Large intestine (tissue), 3 donors: ENCODE results near the gene DDB1. TPM values are rescaled to one million over a fixed set of nuclear protein-coding genes. Genes with fewer than 3 reads are reported as not detected.

Source experiments
- DNase-seq, 2 donors: peaks; one replicate each; pipeline versions ENCODE4 v3.0.0 to v3.0.0-alpha.2; 2013
- H3K27ac ChIP-seq: one replicate; pipeline ENCODE4 v1.5.1; 2013; ENCODE audit warnings: low read length
- H3K27me3 ChIP-seq: 2 replicates; pipeline ENCODE4 v1.6.1; 2013; ENCODE audit warnings: low read length; ENCODE audit not compliant: control insufficient read depth, insufficient read depth
- H3K36me3 ChIP-seq: 2 replicates; pipeline ENCODE4 v1.6.1; 2013; ENCODE audit warnings: low read length; ENCODE audit not compliant: control insufficient read depth, insufficient read depth
- H3K4me1 ChIP-seq: one replicate; pipeline ENCODE4 v1.6.1; 2013; ENCODE audit warnings: low read length; ENCODE audit not compliant: control insufficient read depth, insufficient read depth
- H3K4me3 ChIP-seq: one replicate; pipeline ENCODE4 v1.5.1; 2013; ENCODE audit warnings: low read length
- H3K9me3 ChIP-seq: one replicate; pipeline ENCODE4 v1.6.1; 2013; ENCODE audit warnings: mild to moderate bottlenecking, low read depth, low read length, moderate library complexity; ENCODE audit not compliant: control insufficient read depth
- WGBS: methylation state at CpG from one replicate; pipeline ENCODE4 v1.1.5; 2013; ENCODE audit warnings: low lambda C conversion rate; ENCODE audit not compliant: insufficient coverage; 5-methylcytosine and 5-hydroxymethylcytosine counted together
- polyA plus RNA-seq: library from polyadenylated mRNA; unstranded; fragments of 120-200 nt; gene quantifications from one replicate; pipeline ENCODE4 v1.2.1, GENCODE V29; 2013

DDB1 gene
- polyA plus RNA-seq, 1 donor: 157 TPM

GRCh38 chr11:61368646-61369045, 35.7 kb upstream of the DDB1 start:
- no peaks in the 10 kb centered on the region for H3K9me3 ChIP-seq
- 95% methylated on average over 3 of the region's 7 CpGs for WGBS
- H3K36me3 ChIP-seq: peaks cover 62% of the 10 kb centered on the region

GRCh38 chr11:61367406-61367805, 34.5 kb upstream of the DDB1 start:
- H3K36me3 ChIP-seq: peaks cover 62% of the 10 kb centered on the region
- H3K9me3 ChIP-seq: no peaks in the 10 kb centered on the region
- no peak for DNase-seq
- H3K27me3 ChIP-seq: no peaks in the 10 kb centered on the region
- no peaks in the 10 kb centered on the region for H3K4me1 ChIP-seq
- H3K4me3 ChIP-seq: no peak overlapping the region
- WGBS: no CpG with 5 or more reads among the region's 6 CpGs
- H3K27ac ChIP-seq: no peak overlapping the region

More at GRCh38 chr11:61368646-61369045, 35.7 kb upstream of the DDB1 start:
- no peak for DNase-seq
- H3K4me1 ChIP-seq: no peaks in the 10 kb centered on the region
- H3K27ac ChIP-seq: no peak overlapping the region
- no peaks in the 10 kb centered on the region for H3K27me3 ChIP-seq
- no peak overlapping the region for H3K4me3 ChIP-seq

GRCh38 chr11:61364012-61364675, 31.2 kb upstream of the DDB1 start:
- no peak overlapping the region for H3K4me3 ChIP-seq
- no peaks in the 10 kb centered on the region for H3K9me3 ChIP-seq
- DNase-seq: no peak
- H3K4me1 ChIP-seq: peaks cover 16% of the 10 kb centered on the region
- no CpG with 5 or more reads among the region's 5 CpGs for WGBS
- no peak overlapping the region for H3K27ac ChIP-seq
- H3K36me3 ChIP-seq: peaks cover 44% of the 10 kb centered on the region
- H3K27me3 ChIP-seq: no peaks in the 10 kb centered on the region

DNA sequence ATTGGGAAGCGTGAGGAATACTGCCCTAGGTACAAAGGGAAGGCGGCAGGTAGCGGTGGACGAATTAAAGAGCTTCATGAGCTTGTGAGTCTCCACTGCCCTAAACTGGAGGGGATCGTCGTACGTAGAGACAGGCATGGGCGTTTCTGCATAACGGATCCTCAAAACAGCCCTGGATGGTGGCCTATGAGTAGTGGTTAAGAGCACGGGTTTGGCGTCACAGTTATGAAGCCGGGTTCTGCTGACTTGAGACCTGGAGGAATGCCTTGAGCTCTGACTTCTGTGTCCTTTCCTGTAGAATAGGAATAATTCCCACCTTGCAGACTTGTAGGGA, 29.6 kb upstream of the DDB1 start:
- WGBS: no CpG with 5 or more reads among the region's 12 CpGs

DNA sequence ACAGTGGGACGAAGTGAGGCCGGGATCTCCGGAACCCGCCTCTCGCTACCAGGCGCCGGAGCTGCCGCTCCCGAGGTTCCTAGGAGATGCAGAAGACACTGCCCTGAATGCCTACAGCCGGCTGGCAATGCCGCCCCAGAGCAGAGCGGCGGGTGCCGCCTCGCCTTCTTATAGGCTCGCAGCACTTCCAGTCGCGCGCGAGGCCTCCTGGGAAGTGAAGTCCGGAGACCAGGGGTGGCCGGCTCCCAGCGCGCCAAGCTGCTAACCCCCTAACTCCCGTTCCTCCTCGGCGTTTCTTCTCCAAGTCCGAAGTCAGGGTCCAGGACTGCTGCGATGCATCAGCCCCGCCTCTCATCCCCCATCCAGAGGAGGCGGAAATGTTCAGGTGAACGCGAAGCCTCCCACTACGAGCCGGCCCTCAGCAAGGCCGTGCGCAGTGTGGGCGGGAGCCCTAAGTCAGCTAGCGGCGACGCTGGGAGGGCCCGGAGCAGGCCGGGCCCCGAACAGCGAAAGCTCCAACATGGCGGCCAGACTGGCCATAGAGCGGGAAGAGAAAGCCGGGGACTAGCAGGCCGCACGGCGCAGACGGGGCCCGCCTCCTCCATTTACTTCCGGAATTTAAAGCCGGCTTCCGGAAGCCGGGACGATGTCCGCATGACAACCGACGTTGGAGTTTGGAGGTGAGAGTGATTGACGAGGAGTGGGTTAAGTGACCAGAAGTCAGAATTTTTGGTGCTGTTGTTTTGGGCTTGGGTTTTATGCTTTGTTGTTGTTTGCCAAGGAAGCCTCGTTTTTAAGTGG, 29.0 kb upstream of the DDB1 start, which contains the start of the genes CYB561A3 and TMEM138:
TSS of gene CYB561A3 (minus strand) at position 142 of the 801 bp plus-strand sequence. CDS start 5,169 bp downstream, outside the sequence.
TSS of gene TMEM138 (plus strand) at position 634 of the 801 bp plus-strand sequence. CDS start 2,017 bp downstream, outside the sequence.
- peaks cover 26% of the 10 kb centered on the region for H3K36me3 ChIP-seq
- H3K4me1 ChIP-seq: peaks cover 31% of the 10 kb centered on the region
- no peaks in the 10 kb centered on the region for H3K27me3 ChIP-seq
- peak within 1 kb of the TSS; percentile 86 for H3K27ac ChIP-seq
- peak; percentile 92 to 97 for DNase-seq
- WGBS: no CpG with 5 or more reads among the region's 63 CpGs
- H3K4me3 ChIP-seq: peak within 1 kb of the TSS; percentile 70
- H3K9me3 ChIP-seq: no peaks in the 10 kb centered on the region

More for the DNA sequence above, 29.6 kb upstream of the DDB1 start:
- H3K27me3 ChIP-seq: no peaks in the 10 kb centered on the region
- peak overlapping the region; percentile 86 for H3K27ac ChIP-seq
- H3K36me3 ChIP-seq: peaks cover 31% of the 10 kb centered on the region
- DNase-seq: no peak
- H3K4me1 ChIP-seq: peaks cover 26% of the 10 kb centered on the region
- H3K4me3 ChIP-seq: peak overlapping the region; percentile 70
- H3K9me3 ChIP-seq: no peaks in the 10 kb centered on the region

- peak overlapping the region; percentile 86 for H3K27ac ChIP-seq
- H3K27me3 ChIP-seq: no peaks in the 10 kb centered on the region
- peak overlapping the region; percentile 70 for H3K4me3 ChIP-seq
- H3K36me3 ChIP-seq: peaks cover 22% of the 10 kb centered on the region
- WGBS: no CpG with 5 or more reads among the region's 22 CpGs
- no peak for DNase-seq
- H3K4me1 ChIP-seq: peaks cover 31% of the 10 kb centered on the region
- H3K9me3 ChIP-seq: no peaks in the 10 kb centered on the region
These were observed 28.4 kb upstream of the DDB1 start for GRCh38 chr11:61361237-61361740.

DNA sequence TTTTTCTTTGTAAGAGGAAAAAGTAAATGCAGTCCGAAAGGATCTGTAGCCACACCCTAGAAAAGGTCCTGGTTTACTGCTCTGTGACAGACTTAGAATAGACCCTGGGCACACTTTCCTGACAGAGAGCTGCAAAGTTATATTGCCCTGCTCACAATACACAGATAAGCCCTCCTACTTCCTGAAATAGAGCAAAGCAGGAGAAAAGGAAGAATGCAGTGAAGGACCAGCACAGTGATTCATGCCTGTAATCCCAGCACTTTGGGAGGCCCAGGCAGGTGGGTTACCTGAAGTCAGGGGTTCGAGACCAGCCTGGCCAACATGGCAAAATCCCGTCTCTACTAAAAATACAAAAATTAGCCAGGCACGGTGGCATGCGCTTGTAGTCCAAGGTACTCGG, 26.6 kb upstream of the DDB1 start:
- DNase-seq: peak; percentile 73 to 90
- no CpG with 5 or more reads among the region's 6 CpGs for WGBS

GRCh38 chr11:61358566-61358965, 25.7 kb upstream of the DDB1 start:
- peaks cover 31% of the 10 kb centered on the region for H3K4me1 ChIP-seq
- DNase-seq: no peak
- no peak overlapping the region for H3K27ac ChIP-seq
- H3K4me3 ChIP-seq: no peak overlapping the region
- WGBS: no CpG with 5 or more reads among the region's 11 CpGs
- H3K27me3 ChIP-seq: no peaks in the 10 kb centered on the region
- no peaks in the 10 kb centered on the region for H3K9me3 ChIP-seq
- H3K36me3 ChIP-seq: peaks cover 12% of the 10 kb centered on the region

More for the DNA sequence above, 26.6 kb upstream of the DDB1 start:
- no peaks in the 10 kb centered on the region for H3K27me3 ChIP-seq
- H3K4me3 ChIP-seq: no peak overlapping the region
- no peaks in the 10 kb centered on the region for H3K9me3 ChIP-seq
- H3K36me3 ChIP-seq: peaks cover 13% of the 10 kb centered on the region
- H3K27ac ChIP-seq: peak overlapping the region; percentile 67
- H3K4me1 ChIP-seq: peaks cover 31% of the 10 kb centered on the region

- peaks cover 18% of the 10 kb centered on the region for H3K36me3 ChIP-seq
- no peaks in the 10 kb centered on the region for H3K9me3 ChIP-seq
- H3K4me3 ChIP-seq: no peak overlapping the region
- DNase-seq: no peak
- H3K27ac ChIP-seq: no peak overlapping the region
- no CpG with 5 or more reads among the region's 6 CpGs for WGBS
- peaks cover 31% of the 10 kb centered on the region for H3K4me1 ChIP-seq
- no peaks in the 10 kb centered on the region for H3K27me3 ChIP-seq
These were observed 25.0 kb upstream of the DDB1 start for GRCh38 chr11:61357894-61358239.

DNA sequence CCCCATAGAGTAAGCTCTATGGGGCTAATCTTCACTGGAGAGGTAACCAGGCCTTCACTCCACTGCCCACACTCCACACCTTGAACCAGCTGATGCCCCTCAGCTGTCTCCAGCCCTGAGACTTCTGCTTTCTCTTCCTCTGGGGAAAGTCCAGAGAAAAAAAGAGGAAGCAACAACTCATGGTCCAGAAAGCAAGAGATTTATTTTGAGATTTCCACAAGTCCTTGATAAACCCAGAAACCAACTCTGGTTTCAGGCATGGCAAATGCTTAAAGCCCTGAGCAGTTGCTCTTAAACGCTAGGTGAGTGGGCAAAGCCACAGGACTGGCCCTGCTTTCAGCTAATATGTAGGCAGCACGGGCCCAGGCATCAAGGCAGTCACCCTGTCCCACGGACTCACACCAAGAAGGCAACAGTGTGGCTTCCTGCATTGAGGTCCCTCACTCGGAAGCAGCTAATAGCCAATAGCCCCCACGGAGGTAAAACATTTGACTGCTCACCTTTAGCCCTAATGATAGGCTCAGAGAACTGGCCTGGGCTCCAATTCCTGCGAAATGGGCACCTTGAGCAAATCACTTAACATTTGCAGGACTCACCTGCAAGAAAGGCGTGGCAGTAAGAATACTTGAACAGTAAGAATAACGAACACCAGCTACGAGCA, 24.5 kb upstream of the DDB1 start:
- Histone ChIP-seq H3K9me3 (no peaks in the 10 kb centered on the region), H3K4me1 (peaks cover 31% of the 10 kb centered on the region), H3K4me3 (no peak overlapping the region), H3K27me3 (no peaks in the 10 kb centered on the region), H3K27ac (peak overlapping the region; percentile 26), H3K36me3 (peaks cover 22% of the 10 kb centered on the region)
- DNase-seq: peak in 1 of 2 donors; percentile 29
- WGBS: no CpG with 5 or more reads among the region's 9 CpGs
